Bronchial epithelial cell (primary cell): ENCODE results near the gene PITHD1. TPM values are rescaled to one million over a fixed set of nuclear protein-coding genes. Genes with fewer than 3 reads are reported as not detected.

ENCODE experiments used
- DNase-seq: peaks from one replicate; pipeline ENCODE4 v3.0.0-alpha.2; 2010; ENCODE audit warnings: low read depth
- FAIRE-seq: peaks from 2 replicates; lab custom pipeline; 2011; peaks lifted over from hg19 to GRCh38; lab: Jason Lieb, UNC
- H3K27me3 ChIP-seq: 2 replicates; pipeline ENCODE4 v1.5.1; 2011; ENCODE audit warnings: low read length; ENCODE audit not compliant: control insufficient read depth, insufficient read depth
- H3K36me3 ChIP-seq: 2 replicates; pipeline ENCODE4 v1.5.1; 2011; ENCODE audit warnings: low read length; ENCODE audit not compliant: control insufficient read depth, insufficient read depth
- H3K4me3 ChIP-seq: 2 replicates; pipeline ENCODE4 v1.5.1; 2011; ENCODE audit warnings: mild to moderate bottlenecking, low read depth, low read length, control low read depth
- CTCF ChIP-seq: IDR thresholded peaks from 2 replicates; pipeline ENCODE4 v1.5.1; 2011; ENCODE audit warnings: mild to moderate bottlenecking, moderate library complexity, low read length, control low read depth, inconsistent platforms; ENCODE audit not compliant: insufficient read depth, severe bottlenecking
- total RNA-seq: library from RNA; depleted of rRNA; stranded (reverse); fragments of >200 nt; gene quantifications from 2 replicates; pipeline ENCODE4 v1.2.1, GENCODE V29; 2014

The PITHD1 gene
- total RNA-seq, 1 donor from 2014 or later = 66.1 TPM

DNA sequence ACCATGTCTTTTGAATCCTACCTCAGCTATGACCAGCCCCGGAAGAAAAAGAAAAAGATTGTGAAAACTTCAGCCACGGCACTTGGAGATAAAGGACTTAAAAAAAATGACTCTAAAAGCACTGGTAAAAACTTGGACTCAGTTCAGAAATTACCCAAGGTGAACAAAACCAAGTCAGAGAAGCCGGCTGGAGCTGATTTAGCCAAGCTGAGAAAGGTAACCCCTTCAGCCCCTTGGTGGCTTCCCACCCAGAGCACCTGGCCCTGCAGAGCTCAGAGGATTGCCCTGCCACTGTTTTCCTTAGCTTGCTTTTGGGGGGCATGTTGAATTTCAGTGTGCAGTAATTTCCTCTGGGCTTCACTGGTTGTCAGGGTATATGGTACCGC is 26.4 kb upstream of the PITHD1 start:
- no peak for FAIRE-seq
- no peak for TF ChIP-seq CTCF
- no peaks in the 10 kb centered on the region for H3K27me3 ChIP-seq
- DNase-seq = no peak
- no peak overlapping the region for H3K4me3 ChIP-seq
- peaks cover 43% of the 10 kb centered on the region for H3K36me3 ChIP-seq

DNA sequence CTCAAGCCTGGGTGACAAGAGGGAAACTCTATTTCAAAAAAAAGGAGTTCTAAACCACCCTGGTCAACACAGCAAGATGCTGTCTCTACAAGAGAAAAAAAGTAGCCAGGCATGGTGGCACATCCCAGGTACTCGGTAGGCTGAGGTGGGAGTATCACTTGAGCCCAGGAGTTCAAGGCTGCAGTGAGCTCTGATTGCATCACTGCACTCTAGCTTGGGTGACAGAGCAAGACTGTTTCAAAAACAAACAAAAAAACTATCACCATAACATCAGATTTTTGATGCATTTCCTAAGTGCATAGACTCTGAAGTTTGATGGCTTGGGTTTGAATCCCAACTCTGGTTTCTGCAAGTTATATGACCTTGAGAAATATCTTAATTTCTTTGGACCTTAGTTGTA is 25.3 kb upstream of the PITHD1 start:
- TF ChIP-seq CTCF = no peak
- FAIRE-seq (no peak), DNase-seq (no peak)
- Histone ChIP-seq H3K4me3 (no peak overlapping the region), H3K36me3 (peaks cover 47% of the 10 kb centered on the region), H3K27me3 (no peaks in the 10 kb centered on the region)

DNA sequence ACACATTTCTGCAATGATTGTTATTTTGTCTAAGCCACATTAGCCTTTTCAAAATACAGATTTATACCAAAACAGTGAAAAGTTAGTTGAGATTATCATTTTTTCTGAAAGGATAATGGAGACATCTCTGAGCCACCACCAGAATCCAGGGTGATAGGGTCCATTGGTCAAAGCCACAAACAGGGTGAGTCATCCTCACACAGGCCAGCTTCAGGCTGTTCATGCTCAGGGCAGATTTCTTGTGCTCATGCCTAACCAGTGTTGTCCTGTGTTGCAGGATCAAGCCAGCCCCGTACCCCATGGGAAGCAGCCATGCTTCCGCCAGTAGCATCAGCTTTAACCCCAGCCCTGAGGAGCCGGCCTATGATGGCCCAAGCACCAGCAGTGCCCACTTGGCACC is 21.5 kb upstream of the PITHD1 start:
- peak; percentile 7 for FAIRE-seq

DNA sequence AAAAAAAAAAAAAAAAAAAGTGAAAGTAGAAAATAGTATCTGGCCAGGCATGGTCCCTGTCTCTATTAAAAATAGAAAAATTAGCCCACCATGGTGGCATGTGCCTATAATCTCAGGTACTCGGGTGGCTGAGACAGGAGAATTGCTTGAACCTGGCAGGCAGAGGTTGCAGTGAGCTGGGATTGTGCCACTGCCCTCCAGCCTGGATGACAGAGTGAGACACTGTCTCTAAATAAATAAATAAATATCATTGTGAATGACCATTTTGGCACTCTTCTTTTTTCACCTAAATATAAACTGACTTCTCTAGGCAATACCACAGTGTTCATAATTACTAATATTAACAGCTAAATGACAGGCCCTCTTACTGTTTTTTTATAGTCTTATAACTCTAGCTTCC is 20.4 kb upstream of the PITHD1 start:
- FAIRE-seq (no peak), DNase-seq (no peak)
- no peak for TF ChIP-seq CTCF

More for the DNA sequence above, 21.5 kb upstream of the PITHD1 start:
- no peak for DNase-seq
- no peak for TF ChIP-seq CTCF
- no peaks in the 10 kb centered on the region for H3K27me3 ChIP-seq
- peaks cover 51% of the 10 kb centered on the region for H3K36me3 ChIP-seq
- no peak overlapping the region for H3K4me3 ChIP-seq

DNA sequence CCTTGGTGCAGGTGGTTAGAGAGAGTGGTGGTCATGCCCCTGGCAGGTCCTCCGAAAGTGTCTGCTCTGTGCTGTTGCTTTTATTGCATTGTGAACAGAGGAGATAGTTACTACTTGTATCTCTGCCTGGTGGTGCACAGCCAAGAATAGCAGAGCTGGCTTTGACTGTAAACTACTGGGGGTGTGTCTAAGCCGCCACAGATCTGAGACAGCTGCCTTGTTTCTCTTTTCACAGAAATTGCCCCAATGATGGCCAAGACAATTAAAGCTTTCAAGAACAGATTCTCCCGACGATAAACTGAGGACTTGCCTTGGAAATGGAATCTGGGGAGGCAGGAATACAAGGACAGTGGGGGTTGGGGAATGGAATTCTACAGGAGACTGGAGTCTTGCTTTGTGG is 18.9 kb upstream of the PITHD1 start:
- no peaks in the 10 kb centered on the region for H3K27me3 ChIP-seq
- peaks cover 36% of the 10 kb centered on the region for H3K36me3 ChIP-seq
- FAIRE-seq (no peak), DNase-seq (no peak)
- no peak overlapping the region for H3K4me3 ChIP-seq
- TF ChIP-seq CTCF = no peak

More for the DNA sequence above, 20.4 kb upstream of the PITHD1 start:
- Histone ChIP-seq H3K27me3 (no peaks in the 10 kb centered on the region), H3K36me3 (peaks cover 46% of the 10 kb centered on the region), H3K4me3 (no peak overlapping the region)

DNA sequence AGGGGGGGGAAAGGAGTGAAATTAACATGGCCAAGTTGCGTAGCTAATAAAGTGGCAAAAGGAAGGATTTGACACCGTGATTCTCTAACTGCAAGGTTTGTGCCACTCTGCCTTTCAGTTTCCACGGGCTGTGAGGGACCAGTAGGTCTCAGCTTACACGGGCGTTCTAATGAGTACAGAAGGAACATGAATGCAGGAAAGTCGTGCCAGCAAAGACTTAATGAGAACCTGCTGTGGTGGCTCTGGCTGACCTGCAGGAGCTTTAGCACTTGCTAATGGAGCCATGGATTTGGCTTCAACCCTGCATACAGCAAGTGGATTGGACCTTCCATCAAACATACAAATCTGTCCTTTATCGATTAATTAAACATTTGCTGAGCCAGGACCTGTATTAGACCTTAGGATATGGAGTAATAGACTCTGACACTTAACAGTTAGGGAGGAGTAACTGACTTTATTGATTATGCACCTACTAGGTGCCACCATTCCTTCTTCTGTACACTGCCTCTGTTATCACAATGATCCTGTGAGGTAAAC is 15.1 kb upstream of the PITHD1 start:
- no peak for FAIRE-seq
- peaks cover 15% of the 10 kb centered on the region for H3K36me3 ChIP-seq
- H3K27me3 ChIP-seq = no peaks in the 10 kb centered on the region
- no peak for TF ChIP-seq CTCF
- no peak overlapping the region for H3K4me3 ChIP-seq
- DNase-seq = no peak
